H1 (cell line): ENCODE measurements around the gene CRTC1. TPM values are rescaled to one million over a fixed set of nuclear protein-coding genes. Genes with fewer than 3 reads are reported as not detected.

Experiments used
- CBX8 ChIP-seq: fragments of 300-800, 300-1000 bp; sonication (generic); IDR thresholded peaks from 2 replicates; pipeline ENCODE4 v1.7.1; 2016; ENCODE audit warnings: low read depth, low read length, borderline replicate concordance
- CHD7 ChIP-seq: fragments of 300-600 bp; sonication (generic); IDR thresholded peaks from 2 replicates; pipeline ENCODE4 v1.7.1; 2012; ENCODE audit warnings: low read length, moderate library complexity, mild to moderate bottlenecking, inconsistent platforms; ENCODE audit not compliant: insufficient replicate concordance
- GTF2F1 ChIP-seq: IDR thresholded peaks from 2 replicates; pipeline ENCODE4 v1.6.1; 2012; ENCODE audit warnings: low read depth, low read length, improper control_type of control experiment, borderline replicate concordance
- NANOG ChIP-seq: IDR thresholded peaks from 2 replicates; pipeline ENCODE4 v1.6.1; 2011; ENCODE audit warnings: low read length, low read depth, mild to moderate bottlenecking, inconsistent platforms; ENCODE audit not compliant: insufficient read depth, poor library complexity, severe bottlenecking
- polyA plus RNA-seq, 7 experiments: library from polyadenylated mRNA; depleted of rRNA in 3 of 7; stranded (reverse) in 5 of 7; unstranded in 2 of 7; fragments of >200 nt in 5 of 7; fragments of 200-250 nt in 2 of 7; gene quantifications; 1 replicate in 5 of 7; 2 replicates in 1 of 7; 4 replicates in 1 of 7; pipeline versions ENCODE4 v1.2.1 to v1.2.3, GENCODE V29; 2011 to 2013; ENCODE audit warnings: missing spikeins in 2 of 7, mixed read lengths in 2 of 7
- total RNA-seq: library from RNA; stranded (reverse); fragmentation: NEBNext Ultra II Directional; extraction: Animal tissue kit (Norgen Biotek cat#: 25700); gene quantifications from 2 replicates; pipeline ENCODE4 v1.2.1, GENCODE V29; 2021

The CRTC1 gene
- total and polyA plus RNA-seq, 2 of the 8 experiments (the other 6 are each of a cell fraction or from before 2014, with no cell fraction given), result 2.9 to 8.5 TPM

- TF ChIP-seq CHD7, result no peak
- no peak for TF ChIP-seq CBX8
- no peak for TF ChIP-seq GTF2F1
- no peak for TF ChIP-seq NANOG
Observed at GRCh38 chr19:18709546-18709945, 26.1 kb downstream of the CRTC1 start (continued).
